Nucleus accumbens (tissue), 56 donors: ENCODE measurements around the gene TMEM143.
A peak's percentile ranks its signal among the peaks of the same experiment; 100 is the strongest.
"Not testable (repeated sequence)": the region's sequence is repeated elsewhere in the genome, so short reads cannot be mapped to it uniquely, and the experiment has no call there.

Experiments used
- DNase-seq, 56 donors: peaks; one replicate each; lab custom pipeline; 2025; lab: John Stamatoyannopoulos, UW

The TMEM143 gene

DNA sequence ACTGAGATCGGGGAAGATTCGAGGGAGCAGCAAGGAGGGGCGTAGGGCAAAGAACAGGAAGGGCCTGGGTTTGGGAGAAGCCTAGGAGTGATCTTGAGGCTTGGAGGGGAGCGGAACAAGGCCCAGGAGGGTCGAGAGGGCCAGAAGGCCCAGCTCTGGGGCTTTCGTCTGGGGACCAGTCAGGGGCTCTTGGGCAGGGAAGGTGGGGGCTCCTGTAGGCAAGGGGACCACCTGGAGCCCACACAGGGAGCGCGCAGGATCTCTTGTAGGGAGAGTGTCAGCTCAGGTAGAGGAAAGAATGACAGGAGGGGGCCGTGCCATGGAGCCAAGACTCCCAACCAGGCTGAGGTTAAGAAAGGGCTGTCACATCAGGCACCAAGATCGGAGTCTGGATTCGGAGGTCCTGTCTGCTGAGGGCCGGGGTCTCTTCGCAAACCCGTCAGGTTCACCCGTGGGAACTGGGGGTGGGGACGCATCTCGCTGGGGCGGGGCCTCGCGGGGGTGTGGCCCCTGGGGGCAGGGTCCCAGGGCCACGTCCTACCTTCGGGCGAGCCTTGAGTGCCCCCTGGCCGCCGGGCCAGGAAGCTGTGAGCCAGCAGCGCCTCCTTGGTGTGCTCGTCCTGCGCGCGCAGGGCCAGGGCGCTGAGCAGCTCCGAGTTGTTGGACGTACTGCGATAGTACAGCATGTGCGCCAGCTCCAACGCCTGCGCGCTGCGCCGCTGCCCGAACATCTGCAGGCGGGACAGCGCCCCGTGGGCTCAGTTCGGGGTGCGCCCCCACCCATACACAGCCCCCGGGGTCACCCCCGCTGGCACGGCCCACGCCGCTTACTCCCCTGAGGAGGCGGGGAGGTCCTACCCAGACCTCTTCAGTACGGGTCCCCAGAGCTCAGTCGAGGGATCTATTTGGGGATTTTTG is 30.0 kb downstream of the TMEM143 start:
- DNase-seq, result peak in 51 of 56 donors; percentile 18 to 83 (median 57)

DNA sequence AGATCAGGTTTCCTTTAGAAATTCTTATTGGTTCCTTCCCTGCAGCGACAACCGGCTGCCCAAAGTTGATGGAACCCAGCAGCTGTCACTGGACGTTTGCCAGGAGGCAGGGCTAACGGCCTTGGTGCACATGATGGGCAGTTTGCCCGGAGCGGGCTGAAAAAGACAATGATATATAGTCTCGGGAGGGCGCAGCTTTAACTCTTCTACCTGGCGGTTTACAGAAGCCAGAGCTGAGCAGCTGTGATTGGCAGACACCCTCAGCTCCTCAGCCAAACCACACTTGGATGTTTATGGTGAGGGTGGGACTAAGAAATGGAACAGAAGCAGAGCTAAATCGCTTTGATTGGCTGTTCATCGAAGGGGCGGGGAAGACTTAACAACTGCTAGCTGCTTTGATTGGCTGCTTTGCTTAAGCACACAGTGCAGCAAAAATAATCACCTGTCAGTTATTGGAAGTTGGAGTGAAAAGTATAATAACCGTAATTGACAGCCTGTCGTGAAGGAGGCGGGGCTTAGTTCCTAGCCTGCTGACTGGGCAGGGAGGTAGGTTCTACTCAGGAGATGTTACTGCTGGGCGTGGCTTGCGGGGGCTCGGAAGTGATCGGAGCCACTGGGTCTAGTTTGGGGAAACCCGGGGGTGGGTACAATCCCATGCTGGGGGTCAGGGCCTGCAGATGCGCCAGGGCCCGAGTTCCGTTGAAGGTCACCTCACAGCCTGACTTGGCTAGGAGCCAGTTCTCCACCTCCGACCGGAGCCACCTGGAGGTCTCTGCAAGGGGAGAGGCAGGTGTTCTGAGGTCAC is 30.9 kb downstream of the TMEM143 start:
- DNase-seq, result peak; percentile 41 to 98 (median 80)

DNA sequence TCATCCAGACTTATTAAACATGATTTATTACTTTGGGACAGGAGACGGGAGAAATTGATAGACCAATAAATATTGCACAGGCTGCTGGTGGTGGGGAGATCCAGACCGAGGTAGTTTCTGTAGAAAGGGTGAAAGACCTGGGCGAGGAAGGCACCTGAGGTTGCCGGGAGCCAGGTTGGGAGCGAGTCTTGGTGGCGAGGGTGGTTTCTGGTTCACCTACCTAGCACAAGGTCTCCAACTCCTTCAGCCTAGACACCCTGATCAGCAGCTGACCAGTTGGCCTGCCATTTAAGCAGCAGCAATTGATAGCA is 31.4 kb downstream of the TMEM143 start:
- no peak for DNase-seq

DNA sequence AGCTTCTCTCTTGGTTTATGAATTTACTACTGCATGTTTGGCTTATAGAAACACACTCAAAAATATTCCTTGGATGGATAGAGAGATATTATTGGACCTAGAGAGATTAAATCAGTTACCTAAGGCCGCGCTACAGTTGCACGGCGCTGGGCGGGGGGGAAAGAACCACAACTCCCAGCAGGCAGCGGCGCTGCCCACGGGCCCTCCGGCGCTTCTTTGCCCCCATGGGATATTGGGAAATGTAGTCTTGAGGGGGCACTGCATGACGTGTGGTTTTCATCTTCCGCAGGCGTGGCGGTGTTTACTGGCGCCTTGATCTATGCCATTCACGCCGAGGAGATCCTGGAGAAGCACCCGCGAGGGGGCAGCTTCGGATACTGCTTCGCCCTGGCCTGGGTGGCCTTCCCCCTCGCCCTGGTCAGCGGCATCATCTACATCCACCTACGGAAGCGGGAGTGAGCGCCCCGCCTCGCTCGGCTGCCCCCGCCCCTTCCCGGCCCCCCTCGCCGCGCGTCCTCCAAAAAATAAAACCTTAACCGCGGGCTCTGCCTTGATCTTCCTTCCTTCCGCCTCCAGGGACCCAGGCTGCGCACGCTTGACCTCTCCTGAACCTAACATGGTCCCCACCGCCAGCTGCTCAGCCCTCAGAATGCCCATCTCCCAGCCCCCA is 33.6 kb downstream of the TMEM143 start:
- peak; percentile 51 to 94 (median 82) for DNase-seq

DNA sequence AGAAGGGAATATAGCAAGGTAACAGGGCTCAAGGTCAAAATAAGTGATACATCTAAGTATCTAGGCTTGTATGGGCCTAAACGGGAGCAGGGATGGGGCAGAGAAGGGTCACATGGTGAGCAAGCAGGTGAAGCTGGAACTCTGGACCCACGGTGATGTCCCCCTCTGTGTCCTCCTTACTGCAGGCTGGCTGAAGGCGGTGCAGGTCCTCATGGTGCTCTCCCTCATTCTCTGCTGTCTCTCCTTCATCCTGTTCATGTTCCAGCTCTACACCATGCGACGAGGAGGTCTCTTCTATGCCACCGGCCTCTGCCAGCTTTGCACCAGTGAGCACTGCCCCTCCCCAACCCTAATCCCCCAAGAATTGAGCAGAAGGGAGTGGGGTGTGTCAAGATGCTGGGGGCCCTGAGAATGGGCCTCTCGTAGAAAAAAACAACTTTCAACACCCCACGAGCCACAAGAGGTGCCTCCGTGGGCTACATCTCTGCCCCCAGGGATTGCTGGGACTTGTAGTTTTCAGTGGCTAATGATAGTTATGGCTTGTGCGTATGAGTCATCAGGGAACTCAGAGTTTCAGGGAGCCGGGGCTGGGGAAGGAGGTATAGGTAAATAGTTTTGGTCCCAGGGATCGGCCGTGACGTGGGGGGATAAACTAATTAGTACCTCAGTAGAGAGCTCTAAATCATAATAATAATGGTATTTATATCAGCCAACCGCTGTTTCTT is 34.4 kb downstream of the TMEM143 start:
- DNase-seq, result peak in 11 of 56 donors; percentile 1 to 32 (median 12)

DNA sequence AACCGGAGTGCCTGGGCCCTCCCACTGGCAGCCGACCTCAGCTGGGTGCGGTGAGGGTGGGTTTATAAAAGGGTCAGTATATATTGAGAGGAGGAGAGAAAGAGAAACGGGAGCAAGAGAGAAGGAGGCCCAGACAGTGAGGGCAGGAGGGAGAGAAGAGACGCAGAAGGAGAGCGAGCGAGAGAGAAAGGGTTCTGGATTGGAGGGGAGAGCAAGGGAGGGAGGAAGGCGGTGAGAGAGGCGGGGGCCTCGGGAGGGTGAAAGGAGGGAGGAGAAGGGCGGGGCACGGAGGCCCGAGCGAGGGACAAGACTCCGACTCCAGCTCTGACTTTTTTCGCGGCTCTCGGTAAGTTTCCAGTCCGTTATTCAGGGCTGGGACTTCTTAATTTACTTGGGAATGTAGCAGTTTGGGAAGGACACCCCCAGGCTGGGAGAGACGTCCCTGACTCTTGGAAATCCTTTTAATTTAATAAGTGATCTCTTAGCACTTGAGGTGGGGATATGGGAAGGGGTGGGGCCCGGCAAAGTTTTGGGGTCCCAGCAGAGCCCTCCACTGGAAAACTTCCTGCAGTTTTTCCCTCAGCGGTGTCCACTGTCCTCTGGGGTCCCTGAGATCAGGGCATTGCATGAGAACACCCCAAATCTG is 38.4 kb downstream of the TMEM143 start, which contains the start of gene EMP3:
EMP3 (plus strand) TSS at position 288 of the 646 bp plus-strand sequence. CDS start 1,293 bp downstream, outside the sequence.
- peak in 19 of 56 donors; percentile 4 to 55 (median 16) for DNase-seq

DNA sequence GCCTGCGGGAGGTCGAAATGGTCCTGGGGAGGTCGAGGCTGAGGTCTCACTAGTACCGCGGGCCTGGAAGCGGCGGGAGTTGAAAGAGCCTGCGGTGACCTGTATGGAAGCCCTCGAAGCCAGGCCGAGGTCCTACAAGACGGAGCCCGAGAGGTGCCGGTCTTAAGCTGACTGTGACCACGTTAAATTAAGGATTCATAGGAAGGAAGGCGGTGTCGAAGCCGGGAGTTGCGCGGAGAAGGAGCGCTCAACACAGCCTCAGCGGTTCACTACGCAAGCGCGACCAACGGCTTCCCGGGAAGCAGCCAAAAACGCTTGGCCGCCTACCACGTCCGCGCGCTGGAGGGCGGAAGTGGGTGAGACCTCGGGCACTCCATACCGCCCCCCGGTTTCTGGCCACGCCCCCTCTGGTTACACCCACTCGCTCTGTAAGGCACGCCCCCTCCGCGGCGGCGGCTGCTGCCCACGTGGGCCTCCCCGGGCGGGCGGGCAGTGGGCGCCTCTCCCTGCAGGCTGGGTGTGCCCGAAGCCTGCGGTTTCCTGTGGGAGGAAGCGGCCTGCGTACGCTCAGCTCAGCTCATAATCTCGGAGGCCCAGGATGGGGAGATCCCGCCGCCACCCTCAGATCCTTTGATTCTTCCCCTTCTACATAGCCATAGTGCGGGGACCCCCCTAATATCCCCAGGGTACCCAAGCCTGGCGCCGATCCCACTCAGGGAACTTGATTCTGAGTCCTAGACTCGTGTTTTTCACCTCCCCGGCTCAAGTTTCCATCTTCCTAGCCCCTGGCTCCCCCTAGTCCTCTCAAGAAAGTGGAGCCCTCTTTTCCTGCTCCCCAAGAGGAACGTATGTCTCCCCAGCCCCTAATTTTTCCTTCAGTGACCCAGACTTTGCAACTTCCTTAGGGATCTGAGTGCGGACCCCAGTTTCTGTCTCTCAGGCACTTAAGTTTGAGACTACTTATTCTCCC is 41.8 kb downstream of the TMEM143 start:
- DNase-seq, result peak; percentile 59 to 99 (median 95)

DNA sequence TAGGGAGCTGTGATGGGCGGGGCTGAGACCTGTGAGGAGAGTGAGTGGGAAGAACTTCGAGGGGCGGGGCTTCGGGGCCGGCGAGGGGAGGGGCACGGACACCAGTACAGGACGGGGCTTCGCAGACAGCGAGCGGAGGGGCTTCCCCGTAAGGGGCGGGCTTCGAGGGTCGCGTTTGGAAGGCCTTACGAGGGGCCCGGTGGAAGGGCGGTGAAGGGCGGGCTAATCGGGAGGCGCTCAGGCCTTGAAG is 42.4 kb downstream of the TMEM143 start:
- DNase-seq, result peak in 55 of 56 donors; percentile 22 to 90 (median 71)

DNA sequence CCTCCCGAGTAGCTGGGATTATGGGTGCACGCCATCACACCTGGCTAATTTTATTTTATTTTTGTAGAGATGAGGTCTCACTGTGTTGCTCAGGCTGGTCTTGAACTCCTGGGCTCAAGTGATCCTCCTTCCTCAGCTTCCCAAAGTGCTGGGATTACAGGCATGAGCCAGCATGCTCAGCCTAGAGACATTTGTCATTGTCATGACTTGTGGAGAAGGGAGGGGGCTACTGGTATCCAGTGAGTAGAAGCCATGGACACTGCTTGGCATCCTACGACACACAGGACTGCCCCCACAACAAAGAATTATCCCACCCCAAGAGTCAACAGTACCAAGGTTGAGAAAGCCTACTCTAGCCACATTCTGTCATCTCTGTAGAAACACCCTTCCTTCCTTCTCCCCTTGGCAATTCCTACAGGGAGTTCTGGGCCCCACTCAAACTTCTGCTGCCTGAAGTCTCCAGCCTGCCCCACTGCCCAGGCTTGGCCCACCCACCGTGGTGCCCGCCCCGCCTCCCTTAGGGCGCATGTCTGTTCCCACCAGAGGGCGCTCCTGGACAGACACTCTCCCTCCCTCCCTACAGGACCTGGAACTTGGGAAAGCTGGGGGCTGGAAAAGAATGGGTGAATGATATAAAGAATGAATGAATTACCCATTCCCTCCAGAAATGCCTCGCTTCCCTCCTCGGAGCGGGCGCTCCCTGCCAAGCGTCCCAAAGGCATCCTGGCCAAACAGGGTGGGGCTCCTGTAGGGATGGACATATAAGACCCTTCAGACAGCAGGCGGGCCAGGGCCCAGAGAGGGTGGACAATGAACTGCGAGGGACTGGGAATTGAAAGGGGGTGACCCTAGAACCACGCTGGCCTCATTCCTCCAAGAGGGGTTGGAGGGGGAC is 43.8 kb downstream of the TMEM143 start:
- peak in 49 of 56 donors; percentile 9 to 86 (median 51) for DNase-seq

DNA sequence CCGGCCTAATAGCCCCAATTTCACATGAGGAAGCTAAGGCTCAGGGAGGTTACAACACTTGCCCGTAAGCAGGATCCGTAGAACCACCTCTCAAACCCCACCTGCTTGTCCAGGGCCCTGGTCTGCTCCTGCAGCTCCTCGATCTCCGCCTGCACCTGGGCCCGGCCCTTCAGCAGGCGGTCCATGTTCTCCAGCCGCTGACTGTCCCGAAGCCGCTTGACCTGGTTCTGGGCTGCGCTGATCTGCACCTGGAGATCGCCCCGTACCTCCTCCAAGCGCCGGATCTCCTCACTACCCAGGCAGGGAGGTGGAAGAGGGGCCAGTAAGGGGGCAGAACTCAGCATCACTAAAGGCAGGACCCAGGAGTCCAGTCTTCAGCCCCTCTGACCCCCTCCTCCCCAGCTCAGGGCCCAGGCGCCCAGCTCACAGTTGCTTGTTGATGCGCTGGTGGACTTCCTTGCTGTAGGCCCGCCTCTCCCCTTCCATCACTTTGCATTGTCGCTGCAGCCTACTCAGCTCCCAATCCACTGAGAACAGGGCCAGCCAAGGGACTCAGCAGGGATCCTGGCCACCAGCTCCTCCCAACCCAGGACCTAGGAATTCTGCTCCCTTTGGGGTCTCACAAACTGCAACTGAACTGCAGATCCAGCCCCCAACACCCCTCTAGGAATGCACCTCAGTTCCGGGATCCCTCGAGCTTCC is 45.3 kb downstream of the TMEM143 start:
- DNase-seq, result no peak

DNA sequence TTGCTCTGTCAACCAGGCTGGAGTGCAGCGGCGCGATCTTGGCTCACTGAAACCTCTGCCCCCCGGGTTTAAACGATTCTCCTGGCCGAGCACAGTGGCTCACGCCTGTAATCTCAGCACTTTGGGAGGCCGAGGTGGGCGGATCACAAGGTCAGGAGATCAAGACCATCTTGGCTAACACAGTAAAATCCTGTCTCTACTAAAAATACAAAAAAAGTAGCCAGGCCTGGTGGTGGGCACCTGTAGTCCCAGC is 46.1 kb downstream of the TMEM143 start:
- not testable (repeated sequence) for DNase-seq

DNA sequence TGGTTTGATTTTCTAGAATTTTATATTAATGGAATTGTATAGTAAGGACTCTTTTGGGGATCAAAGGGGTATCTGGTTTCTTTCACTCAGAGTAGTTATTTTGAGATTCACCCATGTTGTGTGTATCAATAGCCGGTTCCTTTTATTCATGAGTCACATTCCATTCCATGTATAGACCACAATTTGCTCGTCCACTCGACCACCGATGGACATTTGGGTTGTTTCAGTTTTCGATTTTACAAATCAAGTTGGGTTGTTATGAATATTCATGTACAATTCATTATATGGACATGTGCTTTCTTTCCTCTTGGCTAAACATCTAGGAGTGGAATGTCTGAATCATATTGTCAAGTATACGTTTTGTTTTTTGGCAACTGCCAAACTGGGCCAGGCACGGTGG is 48.0 kb downstream of the TMEM143 start:
- DNase-seq, result no peak

DNA sequence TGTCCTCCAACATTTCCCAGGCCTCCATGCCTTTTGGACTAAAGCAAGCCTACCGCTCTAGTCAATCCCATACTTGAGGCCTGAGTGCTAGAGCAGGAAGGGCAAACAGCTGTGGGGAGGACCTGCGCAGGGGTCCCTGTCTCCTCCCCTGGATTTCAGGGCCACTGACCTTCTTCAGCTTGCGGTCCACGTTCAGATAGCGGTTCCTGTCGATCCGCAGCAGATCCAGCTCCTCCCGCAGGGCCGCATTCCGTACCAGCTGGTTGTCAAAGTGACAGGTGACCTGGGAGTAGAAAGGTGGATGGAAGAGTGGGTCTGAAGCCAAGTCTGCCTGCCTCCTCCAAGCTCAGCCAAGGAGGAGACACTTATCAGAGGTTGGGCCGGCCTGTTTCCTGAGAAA is 52.4 kb downstream of the TMEM143 start:
- DNase-seq, result no peak

DNA sequence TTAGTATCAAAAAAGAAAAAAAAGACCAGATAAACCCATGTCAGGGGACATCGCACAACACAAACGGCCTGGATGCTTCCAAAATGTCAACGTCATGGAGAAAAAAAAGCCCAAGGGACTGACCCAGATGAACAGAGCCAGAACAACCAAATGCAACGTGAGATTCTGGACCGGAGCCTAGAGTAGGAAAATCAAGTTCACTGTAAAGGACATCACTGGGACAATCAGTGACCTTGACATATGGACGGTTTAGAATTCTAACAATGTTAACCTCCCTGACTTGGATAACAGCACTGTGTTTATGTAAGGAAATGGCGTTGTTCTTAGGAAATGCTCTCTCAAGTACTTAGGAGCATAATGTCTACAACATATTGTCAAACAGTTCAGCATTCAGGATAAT is 53.5 kb downstream of the TMEM143 start:
- no peak for DNase-seq

DNA sequence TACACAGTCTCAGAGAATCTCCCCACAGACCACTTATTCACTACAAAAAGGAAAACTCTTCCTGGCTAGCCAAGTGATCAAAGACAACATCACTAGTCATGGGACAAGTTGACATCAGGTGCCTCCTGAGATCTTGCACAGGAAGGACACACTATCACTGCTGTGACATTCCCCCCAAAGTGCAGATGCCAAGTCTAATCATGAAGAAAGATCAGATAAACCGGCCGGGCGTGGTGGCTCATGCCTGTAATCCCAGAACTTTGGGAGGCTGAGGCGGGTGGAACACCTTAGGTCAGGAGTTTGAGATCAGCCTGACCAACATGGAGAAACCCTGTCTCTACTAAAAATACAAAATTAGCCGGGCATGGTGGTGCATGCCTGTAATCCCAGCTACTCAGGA is 54.0 kb downstream of the TMEM143 start:
- not testable (repeated sequence) for DNase-seq

DNA sequence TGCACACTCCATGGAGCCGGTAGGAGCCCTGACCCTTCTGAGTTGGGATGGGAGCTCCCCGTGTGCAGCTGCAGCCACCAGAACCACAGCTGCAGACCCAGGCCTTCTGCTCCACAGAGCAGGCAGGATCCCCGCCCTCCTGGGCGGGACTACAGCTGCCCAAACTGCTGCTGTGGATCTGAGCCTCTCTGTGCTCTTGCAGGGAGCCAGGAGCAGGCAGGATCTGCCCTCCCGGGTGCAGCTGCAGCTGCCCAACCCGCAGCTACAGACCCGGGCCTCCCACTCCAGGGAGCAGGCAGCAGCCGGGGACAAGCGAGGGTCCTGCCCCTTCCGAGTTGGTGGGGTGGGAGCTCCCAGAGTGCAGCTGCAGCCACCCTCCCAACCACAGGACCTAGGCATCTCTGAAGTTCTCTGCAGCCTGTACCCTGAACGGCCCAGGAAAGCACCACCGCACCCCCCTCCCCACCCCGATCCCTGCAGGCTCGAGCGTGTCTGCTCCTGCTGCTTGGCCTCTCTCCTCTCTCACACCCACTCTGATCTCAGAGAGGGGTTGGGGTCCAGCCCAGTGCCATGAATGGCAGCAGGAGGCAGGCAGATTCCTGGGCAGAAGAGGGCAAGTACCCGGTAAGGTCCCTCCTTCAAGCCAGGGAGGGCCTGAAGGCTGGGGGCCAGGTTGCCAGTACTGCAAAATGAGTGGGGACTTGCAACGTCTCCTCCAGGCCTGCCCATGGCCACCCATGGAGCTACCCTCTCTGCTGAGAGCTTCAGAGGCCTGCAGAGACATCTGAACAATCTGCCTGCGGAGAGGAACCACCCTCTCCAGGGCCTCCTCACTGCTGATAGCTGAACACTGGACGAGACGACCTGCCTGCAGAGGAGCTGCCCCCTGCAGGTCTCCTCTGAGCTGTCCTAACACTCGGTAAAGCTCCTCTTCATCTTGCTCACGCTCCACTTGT is 54.8 kb downstream of the TMEM143 start:
- DNase-seq, result peak in 32 of 56 donors; percentile 8 to 70 (median 35)
